ENCODE results near the gene ANGPTL2.

Gene ANGPTL2

DNA sequence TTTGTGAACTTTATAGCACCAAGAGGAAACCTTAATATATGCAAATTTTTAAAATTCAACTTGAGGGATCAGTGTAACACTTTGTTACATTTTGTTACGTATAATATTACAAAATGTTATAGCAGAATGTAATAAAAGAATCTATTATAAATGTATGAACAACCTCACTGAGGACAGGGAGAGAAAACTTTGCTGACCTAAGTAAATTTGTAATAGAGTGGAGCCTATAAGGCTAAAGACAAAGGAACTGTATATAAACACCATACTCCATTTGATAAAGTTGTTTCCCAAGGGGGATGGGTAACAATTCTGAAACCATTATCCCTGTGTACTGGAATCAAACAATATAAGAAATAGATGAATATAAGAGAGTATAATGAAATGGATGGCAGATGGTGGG is 77.3 kb downstream of the ANGPTL2 start:
- DNase-seq: no peak

DNA sequence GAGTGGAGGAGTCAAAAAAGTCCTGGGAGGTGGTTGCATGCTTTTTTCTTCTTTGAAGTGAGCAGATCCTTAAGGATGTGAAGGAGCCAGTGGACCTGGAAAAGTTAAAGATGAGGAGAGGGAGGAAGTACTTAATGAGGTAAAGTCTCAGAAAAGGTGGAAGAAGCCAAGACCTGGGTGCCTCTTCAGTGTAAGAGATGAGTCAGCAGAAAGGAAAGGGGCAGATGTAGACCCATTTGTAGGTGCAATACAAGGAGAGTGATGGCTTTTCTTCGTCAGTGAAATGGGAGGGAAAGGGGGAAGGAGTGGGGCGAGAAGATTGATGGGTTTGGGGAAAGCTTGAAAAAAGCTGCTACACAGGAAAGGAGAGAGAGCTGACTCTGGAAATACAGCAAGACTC is 82.9 kb downstream of the ANGPTL2 start:
- no peak for DNase-seq

DNA sequence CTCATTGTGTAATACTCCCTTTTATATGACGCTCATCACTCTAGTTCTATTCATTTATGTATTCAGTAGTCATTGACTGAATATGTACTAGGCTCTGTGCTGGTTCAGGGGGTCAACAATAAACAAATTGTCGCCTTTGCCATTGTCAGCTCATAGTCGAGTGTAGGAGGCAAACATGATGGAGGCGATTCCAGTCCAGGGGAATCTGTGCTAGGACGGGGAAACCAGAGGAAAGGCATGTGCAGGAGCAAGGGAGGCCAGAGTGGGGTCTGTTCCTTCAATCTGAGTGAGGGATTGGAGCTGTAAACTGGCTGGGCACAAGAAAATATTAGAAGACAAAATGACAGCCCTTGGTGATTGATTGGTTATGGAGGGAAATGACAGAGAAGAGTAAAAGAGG is 83.9 kb downstream of the ANGPTL2 start:
- DNase-seq: no peak
